ENCODE data around the gene FIS1. TPM values are rescaled to one million over a fixed set of nuclear protein-coding genes. Genes with fewer than 3 reads are reported as not detected.

The FIS1 gene
- total RNA-seq, 1 experiment from 2014 or later = 124 TPM

GRCh38 chr7:101223528-101223927 lies 21.4 kb downstream of the FIS1 start:
- H3K27ac ChIP-seq (ENCODE audit: insufficient read length, low read depth, low read length) = no peak overlapping the region
- H3K23ac ChIP-seq (ENCODE audit: insufficient read length, low read depth, low read length) = no peak overlapping the region
- no peaks in the 10 kb centered on the region for H3K79me1 ChIP-seq (ENCODE audit: insufficient read depth, low read depth, low read length, poor library complexity, severe bottlenecking)
- no peak overlapping the region for H3K56ac ChIP-seq (ENCODE audit: insufficient read length, low read depth, low read length)
- peaks cover 26 to 41% (median 27%) of the 10 kb centered on the region in 3 experiments for H3K36me3 Mint-ChIP-seq (ENCODE audit: insufficient read depth in 1 of 3, low read depth in 3 of 3)
- WGBS (ENCODE audit: extremely low coverage, insufficient read length, low lambda C conversion rate) = no CpG with 5 or more reads among the region's 15 CpGs
- H3T11ph ChIP-seq (ENCODE audit: low read length) = no peak overlapping the region
- H3K9ac ChIP-seq (ENCODE audit: extremely low read depth, insufficient read length, low read length) = no peak overlapping the region
- no peak overlapping the region for H2BK12ac ChIP-seq (ENCODE audit: insufficient read length, low read depth, low read length)
- no peak overlapping the region for H2BK15ac ChIP-seq (ENCODE audit: low read depth, low read length)
- H3K79me2 ChIP-seq (ENCODE audit: insufficient read depth, low read length) = no peaks in the 10 kb centered on the region
- DNase-seq = no peak
- H3K4me1 ChIP-seq (ENCODE audit: insufficient read depth, low read length) = peaks cover 3% of the 10 kb centered on the region; the same call in 1 of the 2 replicates
- TF ChIP-seq, protein P1, sequence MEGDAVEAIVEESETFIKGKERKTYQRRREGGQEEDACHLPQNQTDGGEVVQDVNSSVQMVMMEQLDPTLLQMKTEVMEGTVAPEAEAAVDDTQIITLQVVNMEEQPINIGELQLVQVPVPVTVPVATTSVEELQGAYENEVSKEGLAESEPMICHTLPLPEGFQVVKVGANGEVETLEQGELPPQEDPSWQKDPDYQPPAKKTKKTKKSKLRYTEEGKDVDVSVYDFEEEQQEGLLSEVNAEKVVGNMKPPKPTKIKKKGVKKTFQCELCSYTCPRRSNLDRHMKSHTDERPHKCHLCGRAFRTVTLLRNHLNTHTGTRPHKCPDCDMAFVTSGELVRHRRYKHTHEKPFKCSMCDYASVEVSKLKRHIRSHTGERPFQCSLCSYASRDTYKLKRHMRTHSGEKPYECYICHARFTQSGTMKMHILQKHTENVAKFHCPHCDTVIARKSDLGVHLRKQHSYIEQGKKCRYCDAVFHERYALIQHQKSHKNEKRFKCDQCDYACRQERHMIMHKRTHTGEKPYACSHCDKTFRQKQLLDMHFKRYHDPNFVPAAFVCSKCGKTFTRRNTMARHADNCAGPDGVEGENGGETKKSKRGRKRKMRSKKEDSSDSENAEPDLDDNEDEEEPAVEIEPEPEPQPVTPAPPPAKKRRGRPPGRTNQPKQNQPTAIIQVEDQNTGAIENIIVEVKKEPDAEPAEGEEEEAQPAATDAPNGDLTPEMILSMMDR (conservative IDR thresholded peaks at IDR 0.05) = no peak
- peaks cover 10 to 13% of the 10 kb centered on the region in 2 experiments for H3K4me1 Mint-ChIP-seq
- no peak overlapping the region for H2AK5ac ChIP-seq (ENCODE audit: insufficient read length, low read length)
- no peak overlapping the region for H4K5ac ChIP-seq (ENCODE audit: insufficient read length, low read depth, low read length)
- no peak overlapping the region for H3K27ac Mint-ChIP-seq
- no peak overlapping the region for H3K4ac ChIP-seq (ENCODE audit: low read depth, low read length)
- no peak overlapping the region for H2BK5ac ChIP-seq (ENCODE audit: insufficient read length, low read length)
- no peak overlapping the region for H3K18ac ChIP-seq (ENCODE audit: insufficient read length, low read depth, low read length)
- H2BK120ac ChIP-seq (ENCODE audit: low read depth, low read length, poor library complexity, severe bottlenecking) = no peak overlapping the region
- H3K27me3 Mint-ChIP-seq (ENCODE audit: low read depth) = no peaks in the 10 kb centered on the region
- no peaks in the 10 kb centered on the region for H3K27me3 ChIP-seq (ENCODE audit: insufficient read depth, low read length)
- H3K14ac ChIP-seq (ENCODE audit: insufficient read depth, low read length) = no peak overlapping the region; the same call in 1 of the 2 replicates
- H2AFZ ChIP-seq (ENCODE audit: low read length) = no peak overlapping the region
- H4K20me1 ChIP-seq (ENCODE audit: control insufficient read depth, insufficient read depth, insufficient read length) = no peaks in the 10 kb centered on the region
- H4K8ac ChIP-seq (replicated peaks; ENCODE audit: insufficient read length, low read depth, low read length) = no peak overlapping the region
- H2BK20ac ChIP-seq (ENCODE audit: low read depth, low read length, poor library complexity, severe bottlenecking) = no peak overlapping the region
- no peaks in the 10 kb centered on the region for H3K9me3 ChIP-seq (ENCODE audit: control insufficient read depth, low read depth, low read length)
- H3K4me3 Mint-ChIP-seq = no peak overlapping the region
- no peaks in the 10 kb centered on the region for H3K9me3 Mint-ChIP-seq
- H3K23me2 ChIP-seq (ENCODE audit: insufficient read length, low read depth, low read length, poor library complexity, severe bottlenecking) = peaks cover 1% of the 10 kb centered on the region
- no peak overlapping the region for H3K4me2 ChIP-seq (ENCODE audit: insufficient read depth, insufficient read length, low read length)
- H4K91ac ChIP-seq (ENCODE audit: insufficient read length, low read depth, low read length) = no peak overlapping the region

Measured in H9 (cell line).